HG03460 (cell line): ENCODE results near the gene SLC25A13.
"Not testable (repeated sequence)": the region's sequence is repeated elsewhere in the genome, so short reads cannot be mapped to it uniquely, and the experiment has no call there.

ENCODE experiments used
- ATAC-seq: cut with Tn5 transposase; IDR thresholded peaks from one replicate; pipeline ENCODE4 v1.9.1; 2021; ENCODE audit not compliant: unreplicated experiment

The SLC25A13 gene

GRCh38 chr7:96299496-96299895, 22.4 kb downstream of the SLC25A13 start:
- ATAC-seq, result no peak

GRCh38 chr7:96297876-96298275, 24.0 kb downstream of the SLC25A13 start:
- ATAC-seq, result no peak

- ATAC-seq, result not testable (repeated sequence)
Observed at GRCh38 chr7:96297446-96297845, 24.5 kb downstream of the SLC25A13 start.

- not testable (repeated sequence) for ATAC-seq
Observed at GRCh38 chr7:96293911-96294310, 28.0 kb downstream of the SLC25A13 start.

- ATAC-seq, result no peak
Observed at GRCh38 chr7:96287559-96287958, 34.3 kb downstream of the SLC25A13 start.

- peak; percentile 42 for ATAC-seq
Observed at GRCh38 chr7:96287132-96287531, 34.8 kb downstream of the SLC25A13 start.

GRCh38 chr7:96285579-96285978, 36.3 kb downstream of the SLC25A13 start:
- ATAC-seq, result peak; percentile 72

GRCh38 chr7:96284835-96285234, 37.1 kb downstream of the SLC25A13 start:
- ATAC-seq, result peak; percentile 30

- no peak for ATAC-seq
Observed at GRCh38 chr7:96284240-96284639, 37.7 kb downstream of the SLC25A13 start.

- ATAC-seq, result no peak
Observed at GRCh38 chr7:96282835-96283234, 39.1 kb downstream of the SLC25A13 start.

- ATAC-seq, result no peak
Observed at GRCh38 chr7:96277921-96278320, 44.0 kb downstream of the SLC25A13 start.

- ATAC-seq, result no peak
Observed at GRCh38 chr7:96276019-96276418, 45.9 kb downstream of the SLC25A13 start.

GRCh38 chr7:96273716-96274115, 48.2 kb downstream of the SLC25A13 start:
- no peak for ATAC-seq

GRCh38 chr7:96269246-96269994, 52.5 kb downstream of the SLC25A13 start:
- ATAC-seq, result no peak

- ATAC-seq, result no peak
Observed at GRCh38 chr7:96266580-96266979, 55.3 kb downstream of the SLC25A13 start.

- no peak for ATAC-seq
Observed at GRCh38 chr7:96266015-96266414, 55.9 kb downstream of the SLC25A13 start.

GRCh38 chr7:96253964-96254363, 67.9 kb downstream of the SLC25A13 start:
- no peak for ATAC-seq

GRCh38 chr7:96253441-96253840, 68.5 kb downstream of the SLC25A13 start:
- no peak for ATAC-seq

- no peak for ATAC-seq
Observed at GRCh38 chr7:96250776-96251361, 71.0 kb downstream of the SLC25A13 start.

GRCh38 chr7:96248405-96248804, 73.5 kb downstream of the SLC25A13 start:
- no peak for ATAC-seq

GRCh38 chr7:96246919-96247318, 75.0 kb downstream of the SLC25A13 start:
- ATAC-seq, result no peak

- ATAC-seq, result no peak
Observed at GRCh38 chr7:96244992-96245292, 77.0 kb downstream of the SLC25A13 start.
